ENCODE measurements around the gene NT5M.

Gene NT5M

GRCh38 chr17:17395885-17396284 is 92.7 kb downstream of the NT5M start:
- TF ChIP-seq RARB (CRISPR knock-in tag; IDR thresholded peaks at IDR 0.05) (no peak), TSHZ2 (CRISPR knock-in tag; IDR thresholded peaks at IDR 0.05) (no peak), ZNF70 (CRISPR knock-in tag; IDR thresholded peaks at IDR 0.05) (no peak), CREB5 (CRISPR knock-in tag; IDR thresholded peaks at IDR 0.05; ENCODE audit: low read depth) (no peak), BACH2 (CRISPR knock-in tag; IDR thresholded peaks at IDR 0.05; ENCODE audit: borderline replicate concordance) (no peak), ARNTL (CRISPR knock-in tag; IDR thresholded peaks at IDR 0.05; ENCODE audit: borderline replicate concordance, low read depth) (no peak), ESRRG (CRISPR knock-in tag; IDR thresholded peaks at IDR 0.05) (no peak), ZC3H10 (CRISPR knock-in tag; IDR thresholded peaks at IDR 0.05) (no peak), ZFP30 (CRISPR knock-in tag; IDR thresholded peaks at IDR 0.05) (no peak)
- no peak for ATAC-seq

Data from SK-N-SH treated with all-trans-retinoic acid at 6 μM for 48 hours (cell line).